Fibroblast of pulmonary artery (primary cell): ENCODE results near the gene DGKB.

Experiments
- DNase-seq: peaks from one replicate; pipeline ENCODE4 v3.0.0-alpha.2; 2010; ENCODE audit warnings: low read depth
- H3K4me3 ChIP-seq: replicated peaks from 2 replicates; pipeline ENCODE4 v1.5.1; 2011; ENCODE audit warnings: low read depth, mild to moderate bottlenecking, control low read depth, low read length, moderate library complexity
- CTCF ChIP-seq: IDR thresholded peaks from 2 replicates; pipeline ENCODE4 v1.5.1; 2011; ENCODE audit warnings: mild to moderate bottlenecking, control low read depth, low read length, inconsistent platforms; ENCODE audit errors: missing control alignments

Gene DGKB

GRCh38 chr7:14854471-14854870, 48.1 kb downstream of the DGKB start:
- no peak for TF ChIP-seq CTCF
- H3K4me3 ChIP-seq: no peak overlapping the region
- DNase-seq: no peak

- peak; percentile 28 for DNase-seq
- no peak overlapping the region for H3K4me3 ChIP-seq
- no peak for TF ChIP-seq CTCF
These were observed 50.9 kb downstream of the DGKB start for GRCh38 chr7:14851610-14852009.

GRCh38 chr7:14850039-14850438, 52.5 kb downstream of the DGKB start:
- DNase-seq: peak; percentile 19
- H3K4me3 ChIP-seq: no peak overlapping the region
- no peak for TF ChIP-seq CTCF

GRCh38 chr7:14846405-14846804, 56.1 kb downstream of the DGKB start:
- no peak for DNase-seq
- no peak for TF ChIP-seq CTCF
- H3K4me3 ChIP-seq: no peak overlapping the region

GRCh38 chr7:14843755-14844154, 58.8 kb downstream of the DGKB start:
- TF ChIP-seq CTCF: no peak
- DNase-seq: no peak
- H3K4me3 ChIP-seq: no peak overlapping the region

GRCh38 chr7:14842523-14842922, 60.0 kb downstream of the DGKB start:
- no peak overlapping the region for H3K4me3 ChIP-seq
- TF ChIP-seq CTCF: no peak
- DNase-seq: no peak

GRCh38 chr7:14841869-14842268, 60.7 kb downstream of the DGKB start:
- H3K4me3 ChIP-seq: no peak overlapping the region
- DNase-seq: peak; percentile 15
- no peak for TF ChIP-seq CTCF
